ENCODE measurements around the gene SNRNP70. TPM values are rescaled to one million over a fixed set of nuclear protein-coding genes. Genes with fewer than 3 reads are reported as not detected.

SNRNP70 gene
- total and polyA plus RNA-seq, 2 of the 13 experiments (the other 11 are each of a cell fraction or from before 2014, with no cell fraction given) = 150 to 210 TPM

- Histone ChIP-seq H3K79me2 (ENCODE audit: insufficient read depth, low read length) (no peaks in the 10 kb centered on the region), H3K27ac (ENCODE audit: extremely low read length, insufficient read depth, low read length) (no peak overlapping the region), H3K9ac (ENCODE audit: insufficient read depth, low read depth, low read length) (no peak overlapping the region), H3K27me3 (ENCODE audit: control insufficient read depth in 1 of 2, insufficient read depth in 2 of 2, low read length in 2 of 2) (peaks cover 11 to 53% of the 10 kb centered on the region in 2 experiments; a peak in 4 of 5 replicates), H3K36me3 (replicated peaks in 1 of 2; ENCODE audit: control insufficient read depth in 1 of 2, insufficient read depth in 2 of 2, low read length in 2 of 2) (no peaks in the 10 kb centered on the region), H3K9me3 (ENCODE audit: low read length) (no peaks in the 10 kb centered on the region), H3K4me2 (ENCODE audit: low read depth, low read length) (no peak overlapping the region), H4K20me1 (ENCODE audit: insufficient read depth, low read length) (no peaks in the 10 kb centered on the region), H3K4me3 (replicated peaks in 1 of 3; ENCODE audit: insufficient read depth in 1 of 3, low read depth in 2 of 3, low read length in 3 of 3) (no peak overlapping the region), H3K4me1 (ENCODE audit: insufficient read depth, low read length) (peaks cover 17% of the 10 kb centered on the region), H2AFZ (ENCODE audit: low read length) (no peak overlapping the region)
- ChIA-PET POLR2A (no interaction called here), CTCF (ENCODE audit: low intra/inter-chr PET ratio, low total read pairs) (no interaction called here)
- ATAC-seq (no peak), FAIRE-seq (no peak), DNase-seq (ENCODE audit: low spot score) (no peak)
- intact Hi-C loops (cut with micrococcal nuclease; ENCODE audit: unreplicated experiment) (no loop called here), in situ Hi-C loops (cut with HindIII; ENCODE audit: extremely low pct_ligation_motif_present, low pct_unique_long_range_greater_than_20kb) (no loop called here)
- TF ChIP-seq ZNF564 (CRISPR knock-in tag; IDR thresholded peaks at IDR 0.05) (no peak), IKZF4 (CRISPR knock-in tag; IDR thresholded peaks at IDR 0.05; ENCODE audit: borderline replicate concordance, low read depth, not compliant biosample characterization) (no peak), HMGXB3 (CRISPR knock-in tag; IDR thresholded peaks at IDR 0.05; ENCODE audit: borderline replicate concordance) (no peak), CBX2 (IDR thresholded peaks at IDR 0.05; ENCODE audit: low read depth, low read length) (no peak), CBX2 (CRISPR knock-in tag; IDR thresholded peaks at IDR 0.05; ENCODE audit: low read depth) (no peak), ZNF792 (CRISPR knock-in tag; IDR thresholded peaks at IDR 0.05) (no peak), ZNF101 (CRISPR knock-in tag; IDR thresholded peaks at IDR 0.05; ENCODE audit: borderline replicate concordance, low read depth) (no peak), ARID4A (CRISPR knock-in tag; IDR thresholded peaks at IDR 0.05; ENCODE audit: borderline replicate concordance) (no peak), SUZ12 (IDR thresholded peaks at IDR 0.05; ENCODE audit: low read depth, low read length) (no peak), SIN3B (IDR thresholded peaks at IDR 0.05; ENCODE audit: low read length) (no peak), ZNF674 (CRISPR knock-in tag; IDR thresholded peaks at IDR 0.05; ENCODE audit: low read depth) (no peak), ATRX (CRISPR knock-in tag; IDR thresholded peaks at IDR 0.05; ENCODE audit: borderline replicate concordance) (no peak), PATZ1 (CRISPR knock-in tag; IDR thresholded peaks at IDR 0.05) (no peak), MYC (CRISPR knock-in tag; IDR thresholded peaks at IDR 0.05; ENCODE audit: borderline replicate concordance) (no peak)
- BruUV-seq (replicated peaks) = no TSS peak
- 58% methylated on average over 9 of the region's 9 CpGs for WGBS (ENCODE audit: low lambda C conversion rate)
These were observed 26.2 kb upstream of the SNRNP70 start for GRCh38 chr19:49059053-49059452.
